OCI-LY7 (cell line): Measurements from ENCODE around the gene PRPF38B.

Experiments used
- CTCF ChIP-seq: fragments of 200-600 bp; sonication (generic); conservative IDR thresholded peaks from 2 replicates; pipeline ENCODE4 v1.5.1; 2014; ENCODE audit warnings: mild to moderate bottlenecking, antibody characterized with exemption, low read length, moderate library complexity, mixed read lengths
- EZH2phosphoT487 ChIP-seq: fragments of 200-600 bp; sonication (generic); IDR thresholded peaks from 2 replicates; pipeline ENCODE4 v1.6.1; 2018; ENCODE audit warnings: low read depth, borderline replicate concordance, mild to moderate bottlenecking, mixed run types, antibody characterized with exemption, low read length, moderate library complexity, mixed read lengths

- TF ChIP-seq CTCF (no peak), EZH2phosphoT487 (no peak)
Measured at GRCh38 chr1:108704496-108704895, 12.4 kb downstream of the PRPF38B start.
